Vagina (tissue), 2 donors: ENCODE results near the gene PHLDB1. TPM values are rescaled to one million over a fixed set of nuclear protein-coding genes. Genes with fewer than 3 reads are reported as not detected.

ENCODE experiments used
- DNase-seq, 2 donors: peaks; one replicate each; pipeline ENCODE4 v3.0.0-alpha.2; 2017; ENCODE audit errors: extremely low spot score in 2 of 2
- H3K27ac ChIP-seq: fragments of 200-600 bp; sonication (generic); one replicate; pipeline ENCODE4 v1.5.1; 2019
- H3K27me3 ChIP-seq: fragments of 200-600 bp; sonication (generic); one replicate; pipeline ENCODE4 v1.5.1; 2019
- H3K36me3 ChIP-seq, 2 donors: fragments of 200-600 bp; sonication (generic); one replicate each; pipeline ENCODE4 v1.5.1; 2017 to 2019
- H3K4me1 ChIP-seq: fragments of 200-600 bp; sonication (generic); one replicate; pipeline ENCODE4 v1.5.1; 2019
- H3K4me3 ChIP-seq, 2 donors: fragments of 200-600 bp; sonication (generic); 1 replicate in 1 of 2; 2 replicates in 1 of 2; pipeline ENCODE4 v1.5.1; 2016 to 2019
- H3K9me3 ChIP-seq: fragments of 200-600 bp; sonication (generic); one replicate; pipeline ENCODE4 v1.5.1; 2019
- CTCF ChIP-seq, 3 experiments: fragments of 450-650 bp in 2 of 3; fragments of 200-600 bp in 1 of 3; sonication (generic) in 1 of 3; IDR thresholded peaks; one replicate each; pipeline ENCODE4 v1.5.1; 2017 to 2019; ENCODE audit warnings: antibody characterized with exemption in 3 of 3, mild to moderate bottlenecking in 2 of 3, moderate library complexity in 2 of 3
- POLR2A ChIP-seq, 2 donors: fragments of 450-650 bp; IDR thresholded peaks; one replicate each; pipeline ENCODE4 v1.6.1; 2017; ENCODE audit warnings: antibody characterized with exemption in 2 of 2, mild to moderate bottlenecking in 2 of 2, moderate library complexity in 2 of 2
- POLR2AphosphoS5 ChIP-seq, 2 donors: sonication (generic); formaldehyde crosslinking; IDR thresholded peaks; one replicate each; pipeline ENCODE4 v1.9.0; 2017; ENCODE audit warnings: antibody characterized with exemption in 2 of 2, mild to moderate bottlenecking in 2 of 2, low read depth in 1 of 2; ENCODE audit not compliant: insufficient read depth in 1 of 2
- intact Hi-C: fragments of 100-400 bp; cut with DNase I; formaldehyde crosslinking; loops from one replicate; pipeline ENCODE4 v1.15.1; 2023
- total RNA-seq: library from RNA; depleted of rRNA; stranded (reverse); fragments of >200 nt; gene quantifications from one replicate; pipeline ENCODE4 v1.2.3, GENCODE V29; 2016

PHLDB1 gene
- total RNA-seq, 1 donor from 2014 or later, result 119 TPM

GRCh38 chr11:118641397-118642019 lies 34.1 kb downstream of the PHLDB1 start:
- TF ChIP-seq POLR2A (IDR thresholded peaks at IDR 0.05) (no peak), CTCF (IDR thresholded peaks at IDR 0.05) (no peak), POLR2AphosphoS5 (IDR thresholded peaks at IDR 0.05; ENCODE audit: insufficient read depth in 1 of 2, low read depth in 1 of 2) (no peak)
- DNase-seq, result no peak
- H3K27ac ChIP-seq, result no peak overlapping the region
- H3K36me3 ChIP-seq, result peaks cover 0 to 50% of the 10 kb centered on the region in 2 donors
- H3K9me3 ChIP-seq, result no peaks in the 10 kb centered on the region
- H3K4me1 ChIP-seq, result no peaks in the 10 kb centered on the region
- intact Hi-C loops, result no loop called here
- H3K4me3 ChIP-seq, result no peak overlapping the region
- H3K27me3 ChIP-seq, result no peaks in the 10 kb centered on the region

GRCh38 chr11:118643142-118643994 lies 36.0 kb downstream of the PHLDB1 start:
- no peak for DNase-seq
- Histone ChIP-seq H3K27me3 (no peaks in the 10 kb centered on the region), H3K36me3 (peaks cover 0 to 64% of the 10 kb centered on the region in 2 donors), H3K4me3 (no peak overlapping the region), H3K9me3 (no peaks in the 10 kb centered on the region), H3K4me1 (no peaks in the 10 kb centered on the region), H3K27ac (no peak overlapping the region)
- intact Hi-C loops, result no loop called here
- TF ChIP-seq CTCF (IDR thresholded peaks at IDR 0.05), result no peak
- TF ChIP-seq POLR2AphosphoS5 (IDR thresholded peaks at IDR 0.05; ENCODE audit: insufficient read depth in 1 of 2, low read depth in 1 of 2), result no peak
- no peak for TF ChIP-seq POLR2A (IDR thresholded peaks at IDR 0.05)

GRCh38 chr11:118643995-118644345 lies 36.6 kb downstream of the PHLDB1 start:
- no peak overlapping the region for H3K27ac ChIP-seq
- peaks cover 0 to 69% of the 10 kb centered on the region in 2 donors for H3K36me3 ChIP-seq
- TF ChIP-seq POLR2A (IDR thresholded peaks at IDR 0.05) (no peak), POLR2AphosphoS5 (IDR thresholded peaks at IDR 0.05; ENCODE audit: insufficient read depth in 1 of 2, low read depth in 1 of 2) (no peak), CTCF (IDR thresholded peaks at IDR 0.05) (no peak)
- no peak for DNase-seq
- no peak overlapping the region for H3K4me3 ChIP-seq
- intact Hi-C loops, result no loop called here
- H3K27me3 ChIP-seq, result no peaks in the 10 kb centered on the region
- no peaks in the 10 kb centered on the region for H3K9me3 ChIP-seq
- no peaks in the 10 kb centered on the region for H3K4me1 ChIP-seq

GRCh38 chr11:118644496-118644895 lies 37.1 kb downstream of the PHLDB1 start:
- H3K4me3 ChIP-seq, result no peak overlapping the region
- H3K27ac ChIP-seq, result no peak overlapping the region
- TF ChIP-seq POLR2A (IDR thresholded peaks at IDR 0.05), result no peak
- TF ChIP-seq POLR2AphosphoS5 (IDR thresholded peaks at IDR 0.05; ENCODE audit: insufficient read depth in 1 of 2, low read depth in 1 of 2), result no peak
- H3K4me1 ChIP-seq, result no peaks in the 10 kb centered on the region
- no peaks in the 10 kb centered on the region for H3K9me3 ChIP-seq
- no peaks in the 10 kb centered on the region for H3K27me3 ChIP-seq
- intact Hi-C loops, result no loop called here
- H3K36me3 ChIP-seq, result peaks cover 0 to 70% of the 10 kb centered on the region in 2 donors
- DNase-seq, result no peak

GRCh38 chr11:118645066-118645715 lies 37.8 kb downstream of the PHLDB1 start:
- H3K27me3 ChIP-seq, result no peaks in the 10 kb centered on the region
- peaks cover 0 to 75% of the 10 kb centered on the region in 2 donors for H3K36me3 ChIP-seq
- no peaks in the 10 kb centered on the region for H3K9me3 ChIP-seq
- H3K4me1 ChIP-seq, result no peaks in the 10 kb centered on the region
- no peak overlapping the region for H3K4me3 ChIP-seq
- H3K27ac ChIP-seq, result no peak overlapping the region
- intact Hi-C loops, result no loop called here
- no peak for TF ChIP-seq POLR2A (IDR thresholded peaks at IDR 0.05)
- no peak for TF ChIP-seq CTCF (IDR thresholded peaks at IDR 0.05)
- TF ChIP-seq POLR2AphosphoS5 (IDR thresholded peaks at IDR 0.05; ENCODE audit: insufficient read depth in 1 of 2, low read depth in 1 of 2), result no peak
- DNase-seq, result no peak
